Ovary (tissue), 3 donors: Measurements from ENCODE around the gene QPRT.

ENCODE experiments used
- EP300 ChIP-seq: sonication (generic); formaldehyde crosslinking; IDR thresholded peaks from one replicate; pipeline ENCODE4 v1.6.1; 2017; ENCODE audit warnings: antibody characterized with exemption
- POLR2A ChIP-seq: fragments of 450-650 bp; IDR thresholded peaks from one replicate; pipeline ENCODE4 v1.6.1; 2017; ENCODE audit warnings: antibody characterized with exemption, mild to moderate bottlenecking, moderate library complexity
- TF ChIP-seq, protein P1 (sequence below), 3 donors: fragments of 450-650 bp in 2 of 3; fragments of 200-600 bp in 1 of 3; IDR thresholded peaks; one replicate each; pipeline versions ENCODE4 v1.5.1 to v1.8.0; 2016 to 2022; ENCODE audit warnings: antibody characterized with exemption in 3 of 3, mild to moderate bottlenecking in 1 of 3
- donor health status: DM: no; HTN: no; CAD: no.

- TF ChIP-seq, protein P1, sequence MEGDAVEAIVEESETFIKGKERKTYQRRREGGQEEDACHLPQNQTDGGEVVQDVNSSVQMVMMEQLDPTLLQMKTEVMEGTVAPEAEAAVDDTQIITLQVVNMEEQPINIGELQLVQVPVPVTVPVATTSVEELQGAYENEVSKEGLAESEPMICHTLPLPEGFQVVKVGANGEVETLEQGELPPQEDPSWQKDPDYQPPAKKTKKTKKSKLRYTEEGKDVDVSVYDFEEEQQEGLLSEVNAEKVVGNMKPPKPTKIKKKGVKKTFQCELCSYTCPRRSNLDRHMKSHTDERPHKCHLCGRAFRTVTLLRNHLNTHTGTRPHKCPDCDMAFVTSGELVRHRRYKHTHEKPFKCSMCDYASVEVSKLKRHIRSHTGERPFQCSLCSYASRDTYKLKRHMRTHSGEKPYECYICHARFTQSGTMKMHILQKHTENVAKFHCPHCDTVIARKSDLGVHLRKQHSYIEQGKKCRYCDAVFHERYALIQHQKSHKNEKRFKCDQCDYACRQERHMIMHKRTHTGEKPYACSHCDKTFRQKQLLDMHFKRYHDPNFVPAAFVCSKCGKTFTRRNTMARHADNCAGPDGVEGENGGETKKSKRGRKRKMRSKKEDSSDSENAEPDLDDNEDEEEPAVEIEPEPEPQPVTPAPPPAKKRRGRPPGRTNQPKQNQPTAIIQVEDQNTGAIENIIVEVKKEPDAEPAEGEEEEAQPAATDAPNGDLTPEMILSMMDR (IDR thresholded peaks at IDR 0.05), result no peak
- TF ChIP-seq POLR2A (no peak), EP300 (no peak)
Observed at GRCh38 chr16:29656688-29657523, 22.1 kb upstream of the QPRT start.
